Fibroblast of skin of right biceps (primary cell): Measurements from ENCODE around the gene BMI1.

ENCODE experiments used
- DNase-seq: peaks from one replicate; pipeline ENCODE4 v3.0.0-alpha.2; 2013

Gene BMI1

DNA sequence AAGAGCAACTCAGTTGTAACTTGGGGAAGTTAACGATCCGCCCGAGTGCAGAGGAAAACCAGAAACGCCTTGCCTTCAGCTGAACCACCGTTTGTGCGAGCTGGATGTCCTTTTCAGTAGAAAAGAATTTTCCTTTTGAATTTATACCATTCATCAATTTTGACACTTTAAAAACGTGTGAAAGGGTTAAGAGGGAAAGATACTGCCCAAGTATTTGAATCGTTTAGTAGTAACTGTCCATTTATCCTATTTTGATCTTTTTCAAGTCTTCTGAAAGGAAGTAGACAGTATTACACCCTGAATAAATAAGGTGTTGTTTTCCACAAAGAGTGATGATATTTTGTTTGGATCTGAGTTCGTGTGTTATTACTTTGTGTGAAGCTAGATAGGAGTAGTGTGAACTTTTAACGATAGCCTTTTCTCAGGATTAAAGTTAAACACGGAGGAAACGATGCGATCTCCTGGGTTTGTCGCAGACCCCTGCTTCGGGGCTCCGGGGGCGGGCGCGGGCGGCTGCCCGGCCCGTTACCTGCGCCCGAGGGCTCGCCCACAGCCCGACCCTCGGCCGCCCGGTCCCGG is 830 bp upstream of the BMI1 start:
- DNase-seq, result no peak

DNA sequence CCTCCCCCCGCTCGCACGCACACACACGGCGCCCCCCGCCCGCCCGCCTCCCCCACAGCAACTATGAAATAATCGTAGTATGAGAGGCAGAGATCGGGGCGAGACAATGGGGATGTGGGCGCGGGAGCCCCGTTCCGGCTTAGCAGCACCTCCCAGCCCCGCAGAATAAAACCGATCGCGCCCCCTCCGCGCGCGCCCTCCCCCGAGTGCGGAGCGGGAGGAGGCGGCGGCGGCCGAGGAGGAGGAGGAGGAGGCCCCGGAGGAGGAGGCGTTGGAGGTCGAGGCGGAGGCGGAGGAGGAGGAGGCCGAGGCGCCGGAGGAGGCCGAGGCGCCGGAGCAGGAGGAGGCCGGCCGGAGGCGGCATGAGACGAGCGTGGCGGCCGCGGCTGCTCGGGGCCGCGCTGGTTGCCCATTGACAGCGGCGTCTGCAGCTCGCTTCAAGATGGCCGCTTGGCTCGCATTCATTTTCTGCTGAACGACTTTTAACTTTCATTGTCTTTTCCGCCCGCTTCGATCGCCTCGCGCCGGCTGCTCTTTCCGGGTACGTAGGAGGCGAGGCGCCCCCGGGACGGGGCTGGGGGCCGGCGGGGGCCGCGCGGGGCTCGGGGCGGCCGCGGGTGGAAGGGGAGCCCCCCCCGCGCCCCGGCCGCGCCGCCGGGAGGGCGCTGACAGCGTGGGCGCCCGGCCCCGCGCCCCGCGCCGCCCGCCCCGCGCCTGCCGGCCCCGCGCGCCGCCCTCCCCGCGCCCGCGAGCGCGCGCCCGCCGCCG is 441 bp downstream of the BMI1 start:
- DNase-seq, result peak; percentile 75

DNA sequence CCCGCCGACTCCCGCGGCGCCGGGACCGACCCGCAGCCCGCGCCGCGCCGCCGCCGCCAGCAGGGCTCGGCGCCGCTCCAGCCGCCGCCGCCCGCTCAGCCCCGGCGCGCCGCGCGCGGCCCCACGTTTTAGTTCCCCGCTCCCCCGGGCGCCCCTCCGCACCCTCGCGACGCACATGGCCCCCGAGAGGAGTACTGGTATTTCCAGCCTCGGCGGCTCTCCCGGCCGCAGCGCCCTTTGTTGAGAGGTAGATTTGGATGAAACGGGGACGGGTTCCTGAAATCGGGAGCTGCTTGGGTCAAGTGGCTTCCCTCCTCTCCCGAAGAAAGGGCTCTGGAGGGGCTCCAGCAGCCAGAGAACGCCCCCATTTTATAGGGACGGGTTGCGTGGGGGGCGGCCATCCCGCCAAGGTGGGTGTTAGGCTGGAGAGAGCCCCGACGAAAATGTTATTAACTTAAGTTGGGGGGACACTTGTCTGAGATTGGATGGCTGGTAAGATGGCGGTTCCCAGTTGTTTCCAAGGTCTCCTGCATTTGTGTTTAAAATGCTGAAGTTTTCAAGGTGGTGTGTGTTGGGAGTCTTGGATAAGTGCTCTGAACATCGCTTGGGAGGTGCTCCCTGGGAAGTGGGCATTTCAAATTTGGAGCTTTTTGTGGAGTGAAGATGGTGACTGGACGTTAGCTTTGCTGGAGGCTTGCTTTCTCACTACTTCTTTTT is 1.2 kb downstream of the BMI1 start:
- DNase-seq, result no peak

DNA sequence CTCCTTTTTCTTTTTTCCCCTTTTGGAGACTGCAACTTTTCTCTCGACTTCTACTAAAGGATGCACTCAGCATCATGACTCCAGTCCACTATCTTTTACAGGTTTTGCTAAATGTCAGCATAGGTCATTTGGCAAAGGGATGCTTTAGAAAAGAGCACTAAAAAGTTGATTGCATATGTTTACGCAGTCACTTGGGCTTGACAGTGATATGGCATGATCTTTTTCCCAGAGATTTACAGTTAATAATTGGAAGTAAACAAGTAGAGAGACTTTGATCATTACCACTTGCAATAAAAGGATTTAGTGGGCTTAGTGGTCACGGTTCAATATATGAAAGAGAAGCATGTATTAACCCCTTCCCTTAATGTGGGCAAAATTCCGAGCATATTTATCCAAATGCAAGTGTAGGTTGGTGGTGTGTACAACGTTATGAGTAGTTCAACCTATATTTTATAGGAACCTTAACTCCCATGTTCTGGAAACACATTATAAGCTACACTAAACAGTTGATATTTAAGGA is 1.8 kb downstream of the BMI1 start:
- no peak for DNase-seq

DNA sequence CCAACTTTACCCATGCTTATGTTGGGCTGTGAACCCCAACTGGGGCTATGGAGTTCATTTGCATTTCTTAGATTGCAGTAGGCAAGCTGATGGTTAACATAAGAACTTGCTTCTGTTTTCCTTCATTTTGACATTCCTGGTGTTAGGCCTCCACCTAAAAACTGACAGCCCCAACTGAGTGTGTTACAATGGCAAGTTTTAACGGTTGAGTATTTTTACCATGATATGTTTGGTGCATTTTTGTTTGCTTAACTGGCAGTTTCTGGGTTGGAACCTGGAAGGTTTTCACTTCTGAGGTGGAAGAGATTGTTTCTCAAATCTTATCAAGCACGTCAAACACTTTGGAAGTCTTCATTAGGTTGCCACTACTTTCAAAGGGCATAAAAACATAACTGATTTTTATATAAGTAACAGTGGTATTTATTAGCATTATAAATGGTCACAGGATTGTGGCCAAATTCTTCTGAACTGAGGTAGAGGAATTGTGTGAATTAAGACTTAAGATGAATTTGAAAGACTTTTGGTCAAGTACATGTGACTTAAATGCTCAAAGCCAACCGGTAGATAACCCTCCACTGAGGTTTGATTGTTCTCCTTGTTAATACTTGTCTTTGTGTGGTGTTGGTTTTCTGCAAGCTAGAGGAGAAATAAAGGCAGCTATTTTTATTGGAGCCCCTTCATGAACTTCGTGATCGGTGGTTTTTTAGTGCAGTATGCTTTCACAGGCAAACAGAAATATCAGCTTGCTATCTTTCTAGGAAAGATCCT is 2.8 kb downstream of the BMI1 start:
- DNase-seq, result no peak

DNA sequence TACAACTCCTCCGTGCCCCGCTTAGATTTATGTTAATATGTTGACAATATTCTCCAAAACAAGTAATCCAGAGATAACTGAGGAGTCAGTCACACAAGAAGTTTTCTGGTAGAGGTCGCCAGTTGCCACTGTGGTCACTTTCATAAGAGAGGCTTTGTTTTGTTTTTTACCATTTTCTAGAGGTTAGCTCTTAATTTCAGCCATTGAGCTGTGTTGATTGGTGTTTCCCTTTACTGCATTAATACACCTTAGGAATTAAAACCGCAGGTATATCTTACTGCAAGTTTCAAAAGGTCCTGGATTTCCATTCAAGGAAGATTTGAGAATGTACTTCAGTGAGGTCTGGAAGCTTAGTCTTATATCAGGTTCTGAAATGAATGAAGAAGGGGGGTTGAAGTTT is 3.5 kb downstream of the BMI1 start:
- no peak for DNase-seq

DNA sequence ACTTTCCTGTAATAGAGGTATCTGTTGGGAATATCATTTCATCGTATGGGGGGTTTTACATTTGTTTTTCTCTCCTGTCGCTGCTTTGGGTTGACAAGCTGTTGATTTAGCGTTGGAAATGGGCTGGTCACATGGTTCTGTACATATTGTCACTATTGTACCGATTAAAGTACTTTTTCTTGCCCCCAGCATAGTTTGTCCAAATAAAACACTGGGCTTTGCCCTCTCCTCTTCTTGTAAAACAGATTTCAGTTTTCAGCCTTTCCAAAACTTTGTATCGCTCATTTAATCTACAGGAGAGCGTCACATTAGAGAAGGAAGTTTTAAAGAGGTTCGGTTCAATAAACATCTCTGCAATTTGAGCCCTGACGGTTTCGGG is 4.0 kb downstream of the BMI1 start:
- no peak for DNase-seq

DNA sequence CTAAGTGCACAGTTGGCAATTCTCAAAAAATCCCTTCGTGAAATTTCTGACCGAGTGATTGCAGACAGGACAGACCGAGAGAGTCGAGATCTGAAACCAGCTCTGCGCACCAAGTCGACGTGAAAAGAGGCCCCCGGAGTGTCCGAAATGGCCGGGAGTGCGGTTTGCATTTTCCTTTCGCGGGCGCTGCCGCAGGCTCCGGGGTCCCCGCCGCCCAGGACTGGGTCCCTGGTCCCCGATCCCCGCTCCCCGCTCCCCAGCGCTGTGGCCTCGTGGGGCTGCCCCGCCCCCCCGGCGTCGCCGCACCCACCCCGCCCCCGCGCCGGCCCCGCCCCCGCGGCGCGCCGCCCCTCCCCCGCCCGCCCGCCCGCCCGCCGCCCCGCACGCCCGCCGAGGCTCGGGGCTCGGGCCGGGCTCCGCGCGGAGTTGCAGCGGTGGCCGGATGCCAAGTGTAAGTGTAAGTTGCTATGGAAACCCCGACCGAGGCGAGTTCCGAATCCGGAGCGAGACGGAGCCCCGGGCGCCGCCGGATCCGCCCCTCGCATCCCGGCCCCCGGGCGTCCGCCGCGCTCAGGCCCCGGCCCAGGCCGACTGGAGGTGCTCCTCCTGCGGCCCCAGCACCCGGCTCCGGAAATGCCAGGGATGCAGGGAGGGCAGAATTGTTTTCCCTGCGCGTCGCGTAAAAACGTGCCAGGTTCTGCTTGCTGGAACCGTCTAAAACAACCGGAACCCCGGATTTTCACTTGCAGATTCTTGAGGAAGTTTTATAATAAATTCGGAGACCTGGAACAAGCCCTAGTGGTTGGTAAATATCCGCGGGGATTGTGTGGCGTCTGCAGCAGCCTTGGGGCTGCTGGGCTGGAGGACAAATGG is 4.6 kb downstream of the BMI1 start:
- DNase-seq, result peak; percentile 67

DNA sequence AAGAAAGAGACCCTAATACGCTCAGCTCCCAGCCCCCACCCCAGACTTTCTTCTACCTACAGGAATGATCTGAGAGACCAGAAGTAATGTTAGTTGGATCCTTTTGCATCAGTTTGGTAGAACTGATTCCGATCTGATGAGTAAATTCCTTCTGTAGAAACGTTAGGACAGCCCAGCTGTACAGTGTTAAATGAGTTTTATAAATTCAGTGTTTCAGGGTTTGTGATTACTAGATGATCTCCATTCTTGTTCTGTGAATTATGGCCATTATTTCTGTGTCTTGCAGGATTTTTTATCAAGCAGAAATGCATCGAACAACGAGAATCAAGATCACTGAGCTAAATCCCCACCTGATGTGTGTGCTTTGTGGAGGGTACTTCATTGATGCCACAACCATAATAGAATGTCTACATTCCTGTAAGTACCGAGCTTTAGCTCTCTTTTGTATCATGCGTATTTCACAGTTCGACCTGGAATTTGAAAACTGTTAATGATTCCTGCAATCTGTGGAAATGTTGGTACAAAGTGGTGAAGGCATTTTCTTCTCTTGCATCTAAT is 5.3 kb downstream of the BMI1 start:
- DNase-seq, result peak; percentile 39

DNA sequence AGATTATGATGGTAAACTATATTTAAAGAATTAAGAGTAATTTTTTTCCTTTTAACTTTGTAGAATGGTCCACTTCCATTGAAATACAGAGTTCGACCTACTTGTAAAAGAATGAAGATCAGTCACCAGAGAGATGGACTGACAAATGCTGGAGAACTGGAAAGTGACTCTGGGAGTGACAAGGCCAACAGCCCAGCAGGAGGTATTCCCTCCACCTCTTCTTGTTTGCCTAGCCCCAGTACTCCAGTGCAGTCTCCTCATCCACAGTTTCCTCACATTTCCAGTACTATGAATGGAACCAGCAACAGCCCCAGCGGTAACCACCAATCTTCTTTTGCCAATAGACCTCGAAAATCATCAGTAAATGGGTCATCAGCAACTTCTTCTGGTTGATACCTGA is 8.3 kb downstream of the BMI1 start:
- DNase-seq, result no peak

DNA sequence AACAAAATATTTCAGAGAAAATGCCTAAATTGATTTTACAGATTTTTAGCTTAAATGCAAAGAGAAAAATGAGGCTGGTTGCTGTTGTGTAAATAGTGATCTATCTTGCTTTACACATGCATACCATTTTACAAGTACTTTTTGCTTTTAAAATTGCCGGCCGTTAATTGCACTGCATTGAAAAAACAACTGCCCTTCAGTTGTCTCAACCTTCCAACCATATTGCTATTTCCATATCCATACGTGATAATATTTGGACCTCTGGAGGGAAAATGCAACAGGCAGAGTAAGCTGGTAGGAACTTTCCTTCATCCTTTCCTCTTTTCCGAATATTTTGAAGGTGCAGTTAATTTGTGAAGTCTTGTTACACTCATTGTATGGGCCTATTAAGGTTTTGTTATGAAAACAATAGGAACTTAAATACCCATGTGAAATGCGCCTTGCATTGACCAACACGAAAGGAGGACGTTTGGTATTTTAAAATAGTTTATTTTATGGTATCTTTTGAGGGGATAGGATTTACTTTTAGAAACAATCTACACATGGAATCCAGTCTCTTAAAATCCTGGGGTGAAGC is 11.3 kb downstream of the BMI1 start:
- DNase-seq, result no peak

DNA sequence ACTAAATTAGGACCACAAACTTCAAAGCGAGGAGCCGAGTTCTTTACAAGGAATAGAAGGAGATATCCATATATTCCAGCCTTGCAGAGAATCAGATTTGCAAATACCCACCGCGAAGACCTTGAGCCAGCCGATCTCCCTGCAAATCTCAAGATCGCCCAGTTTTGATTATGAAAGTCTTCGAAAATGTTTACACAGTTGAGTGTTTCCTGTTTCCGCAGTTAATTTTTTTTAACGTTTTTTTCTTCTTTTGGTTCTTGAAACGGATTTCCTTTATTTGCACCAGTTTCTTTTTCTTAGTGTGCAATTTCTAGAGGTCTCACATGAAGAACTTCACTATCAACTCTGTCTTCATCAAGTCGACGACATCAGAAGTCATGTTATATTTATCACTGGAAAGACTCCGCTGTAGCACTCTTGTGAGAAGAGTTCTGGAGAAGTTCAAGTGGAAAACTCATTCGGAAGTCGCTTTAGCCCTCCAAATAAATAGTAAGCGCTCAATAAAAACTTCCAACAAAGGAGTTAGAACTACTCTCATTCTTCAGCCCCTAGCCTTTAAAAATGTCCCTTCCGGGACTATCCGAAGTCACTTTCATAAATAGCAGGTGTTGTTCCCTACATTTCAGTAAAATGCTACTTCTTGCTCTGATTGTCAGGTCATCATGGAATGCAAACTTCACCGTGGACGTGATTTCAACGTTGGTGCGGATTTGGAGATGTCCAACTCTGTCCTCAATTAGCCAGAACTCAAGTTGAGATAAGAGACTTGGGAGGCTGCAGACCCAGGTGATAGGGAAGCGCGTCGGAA is 12.5 kb downstream of the BMI1 start:
- no peak for DNase-seq

DNA sequence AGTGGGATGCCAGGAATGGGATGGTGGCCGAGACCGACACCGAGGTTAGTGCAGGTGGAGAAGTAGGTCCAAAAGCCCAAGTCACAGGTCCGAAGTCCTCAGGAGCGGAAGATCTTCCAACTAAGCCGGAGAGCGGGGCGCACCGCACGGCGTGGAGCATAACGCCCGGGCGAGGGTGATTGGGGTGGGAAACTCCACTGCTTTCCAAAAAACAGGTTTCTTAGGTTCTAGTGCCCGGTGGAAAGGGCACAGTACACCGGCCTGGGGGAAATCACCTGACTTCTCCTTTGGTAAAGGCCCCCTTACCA is 13.0 kb downstream of the BMI1 start:
- no peak for DNase-seq

DNA sequence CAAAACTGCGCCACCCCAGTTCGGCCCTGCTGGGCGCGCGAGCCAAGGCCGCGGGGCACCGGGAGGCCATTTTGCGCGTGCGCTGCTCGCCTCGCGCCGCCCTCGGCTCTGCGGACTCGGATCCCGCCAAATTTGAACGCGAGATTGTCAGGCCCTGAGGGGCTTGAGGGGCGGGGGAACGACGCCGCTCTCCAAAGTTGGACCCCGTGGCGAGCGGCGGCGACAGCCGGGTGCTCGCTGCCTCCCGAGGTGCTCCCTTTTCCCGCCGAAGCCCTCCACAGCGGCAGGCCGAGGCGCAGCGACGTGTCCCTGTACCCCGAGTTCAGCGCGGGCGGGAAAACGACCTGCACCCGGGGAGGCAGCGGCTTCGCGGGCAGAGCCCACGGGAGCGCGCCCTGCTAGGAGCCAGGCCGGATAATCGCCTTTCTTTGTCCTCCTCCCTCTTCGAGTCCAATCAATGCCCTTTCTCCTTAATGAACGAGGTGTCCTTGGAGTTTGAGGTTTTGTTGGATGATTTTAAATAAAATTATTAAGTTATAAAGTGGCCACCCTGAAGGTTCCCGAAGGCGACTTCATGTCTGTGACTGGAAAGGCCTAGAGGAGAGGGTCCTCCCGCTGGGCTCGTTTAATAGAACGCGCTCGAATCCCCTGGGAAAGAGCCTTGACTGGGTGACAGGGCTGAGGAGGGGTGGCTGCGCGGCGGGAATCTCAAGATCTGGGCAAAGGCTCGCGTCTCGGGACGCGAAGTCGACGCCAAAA is 13.7 kb downstream of the BMI1 start:
- DNase-seq, result peak; percentile 29

DNA sequence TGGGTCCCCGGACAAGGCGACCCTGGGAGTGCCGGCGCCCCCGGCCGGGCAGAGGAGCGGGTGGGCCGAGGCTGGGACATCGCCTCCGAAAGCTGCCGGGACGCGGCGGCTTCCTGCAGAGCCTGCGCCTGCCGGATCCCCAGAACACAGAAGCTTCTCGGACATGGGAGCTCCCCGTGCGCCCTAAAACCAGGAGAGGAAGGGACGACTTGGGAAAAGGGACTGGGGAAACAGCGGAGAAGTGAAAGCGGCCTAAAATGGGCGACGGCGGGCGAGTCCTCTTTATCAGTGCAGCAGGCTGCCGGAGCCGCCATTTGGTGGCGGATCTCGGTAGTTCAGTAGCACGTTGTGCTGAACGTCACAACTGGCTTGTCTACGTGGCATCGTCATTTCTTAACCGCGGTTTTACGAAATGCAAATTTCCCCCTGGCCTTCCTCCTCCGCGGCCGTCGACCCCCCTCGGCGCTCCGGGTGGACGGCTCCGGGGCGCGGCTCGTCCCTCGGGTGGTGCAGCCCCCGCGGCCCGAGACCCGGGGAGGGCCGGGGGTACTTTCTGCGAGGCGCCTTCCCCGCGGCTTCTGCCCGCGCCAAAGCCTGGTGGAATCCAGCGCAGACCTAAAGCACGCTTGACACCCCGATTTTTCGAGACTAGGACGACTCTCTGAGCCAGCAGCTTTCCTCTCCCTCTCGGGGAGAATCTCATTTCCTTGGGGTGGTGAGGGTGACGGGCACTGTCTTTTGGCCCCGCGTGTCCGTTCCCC is 14.5 kb downstream of the BMI1 start:
- DNase-seq, result peak; percentile 65

DNA sequence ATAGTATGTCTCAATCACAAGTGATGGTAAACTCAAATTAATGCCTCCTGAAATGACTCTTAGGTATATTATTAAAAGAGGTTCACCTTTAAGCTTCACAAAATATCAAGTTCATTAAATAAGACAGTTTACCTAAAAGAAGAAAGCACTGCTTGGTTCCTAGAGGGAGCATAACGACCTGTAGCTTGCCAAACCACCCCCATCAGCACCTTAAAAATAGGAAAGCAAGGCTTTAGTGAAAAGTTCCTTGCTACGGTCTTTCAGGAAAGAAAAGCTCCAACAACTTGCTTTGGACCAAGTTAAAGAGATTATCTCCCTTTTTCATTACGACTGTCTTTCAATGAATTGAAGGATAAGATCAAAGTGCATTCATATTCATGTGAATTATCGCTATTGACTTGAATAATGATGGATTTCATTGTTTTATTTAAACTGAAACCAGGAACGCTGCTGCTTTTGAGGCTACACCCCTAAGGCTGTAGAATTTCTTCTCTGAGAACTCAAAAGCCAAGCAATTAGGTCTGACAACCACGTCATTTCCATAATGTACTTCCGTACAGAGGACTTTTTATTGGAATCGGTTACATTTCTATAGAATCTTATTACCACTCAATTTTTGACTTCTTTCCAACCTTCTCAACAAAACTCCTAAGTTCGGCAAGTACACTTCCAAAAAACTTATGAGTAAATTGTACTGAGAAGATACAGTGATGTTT is 17.4 kb downstream of the BMI1 start:
- DNase-seq, result no peak

DNA sequence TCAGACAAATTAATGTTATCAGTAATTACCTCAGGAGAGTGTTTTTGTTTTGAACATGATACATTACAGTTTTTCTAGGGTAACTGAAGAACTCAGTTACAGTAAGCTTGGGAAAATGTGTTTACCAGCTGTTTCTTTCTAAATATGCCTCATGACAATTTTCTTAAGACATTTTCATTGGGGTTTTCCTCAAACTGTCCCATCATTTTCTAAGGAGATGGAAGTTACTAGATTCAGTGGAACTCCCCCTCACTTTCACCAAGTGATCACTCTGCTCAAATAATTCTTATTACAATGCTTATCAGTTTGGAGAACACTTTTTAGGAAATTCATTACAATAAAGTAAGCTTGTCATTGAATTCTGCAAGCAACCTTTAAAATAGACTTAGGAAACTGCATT is 18.0 kb downstream of the BMI1 start:
- no peak for DNase-seq

DNA sequence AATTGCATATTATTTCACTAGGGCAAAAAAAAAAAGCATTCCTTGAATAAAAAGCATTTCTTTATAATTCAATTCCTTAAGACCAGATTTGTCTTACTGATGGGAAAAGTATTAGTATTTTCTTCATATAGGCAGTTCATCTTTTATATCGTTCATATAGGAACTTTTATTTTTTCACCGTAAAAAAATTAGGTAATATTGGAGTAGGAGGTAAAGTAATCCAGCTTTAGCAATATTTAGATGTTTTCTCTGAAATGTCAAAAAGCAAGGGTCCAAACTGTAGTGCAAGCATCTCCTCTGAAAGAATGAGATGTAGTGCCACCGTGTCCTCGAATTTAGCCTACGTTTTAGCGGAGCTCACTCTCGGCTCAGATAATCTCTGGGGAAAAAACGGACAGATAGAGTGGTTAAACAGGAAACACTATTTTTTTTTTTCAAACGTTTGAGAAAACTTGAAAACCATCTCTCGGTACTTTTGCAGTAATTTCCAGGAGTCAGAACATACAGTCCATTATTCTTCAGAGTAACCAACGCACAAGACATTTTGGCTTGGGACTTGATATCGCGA is 18.9 kb downstream of the BMI1 start:
- no peak for DNase-seq
